OCI-LY1 (cell line): ENCODE results near the gene HNRNPC.

Experiments
- EZH2 ChIP-seq: fragments of 200-600 bp; sonication (generic), shearing (Covaris generic); IDR thresholded peaks from 2 replicates; pipeline ENCODE4 v1.8.0; 2017; ENCODE audit warnings: borderline replicate concordance, mixed run types, mild to moderate bottlenecking, antibody characterized with exemption, low read length, moderate library complexity, mixed read lengths
- TF ChIP-seq, protein P1 (sequence below): fragments of 200-600 bp; sonication (generic), shearing (Covaris generic); IDR thresholded peaks from 2 replicates; pipeline ENCODE4 v1.5.1; 2017; ENCODE audit warnings: mild to moderate bottlenecking, antibody characterized with exemption, low read length, moderate library complexity, mixed read lengths

DNA sequence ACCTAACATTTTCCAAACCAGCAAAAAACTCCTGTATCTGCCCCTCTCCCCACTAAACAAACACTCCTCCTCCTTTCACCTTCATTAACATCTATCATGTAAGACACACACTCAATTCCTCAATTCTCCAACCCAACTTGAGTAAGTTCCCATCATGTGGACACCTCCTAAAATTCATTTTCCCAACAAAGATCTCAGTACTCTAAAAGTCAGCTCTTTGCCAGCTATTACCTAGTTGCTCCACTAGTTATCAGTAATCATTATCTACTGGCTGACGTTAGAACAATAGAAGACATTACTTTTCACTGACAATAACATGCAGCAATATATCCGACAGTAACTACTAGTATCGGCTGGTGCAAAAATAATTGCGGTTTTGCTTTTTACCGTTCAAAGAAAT, 42.1 kb downstream of the HNRNPC start:
- TF ChIP-seq, protein P1, sequence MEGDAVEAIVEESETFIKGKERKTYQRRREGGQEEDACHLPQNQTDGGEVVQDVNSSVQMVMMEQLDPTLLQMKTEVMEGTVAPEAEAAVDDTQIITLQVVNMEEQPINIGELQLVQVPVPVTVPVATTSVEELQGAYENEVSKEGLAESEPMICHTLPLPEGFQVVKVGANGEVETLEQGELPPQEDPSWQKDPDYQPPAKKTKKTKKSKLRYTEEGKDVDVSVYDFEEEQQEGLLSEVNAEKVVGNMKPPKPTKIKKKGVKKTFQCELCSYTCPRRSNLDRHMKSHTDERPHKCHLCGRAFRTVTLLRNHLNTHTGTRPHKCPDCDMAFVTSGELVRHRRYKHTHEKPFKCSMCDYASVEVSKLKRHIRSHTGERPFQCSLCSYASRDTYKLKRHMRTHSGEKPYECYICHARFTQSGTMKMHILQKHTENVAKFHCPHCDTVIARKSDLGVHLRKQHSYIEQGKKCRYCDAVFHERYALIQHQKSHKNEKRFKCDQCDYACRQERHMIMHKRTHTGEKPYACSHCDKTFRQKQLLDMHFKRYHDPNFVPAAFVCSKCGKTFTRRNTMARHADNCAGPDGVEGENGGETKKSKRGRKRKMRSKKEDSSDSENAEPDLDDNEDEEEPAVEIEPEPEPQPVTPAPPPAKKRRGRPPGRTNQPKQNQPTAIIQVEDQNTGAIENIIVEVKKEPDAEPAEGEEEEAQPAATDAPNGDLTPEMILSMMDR: no peak
- TF ChIP-seq EZH2: no peak
